HepG2 (cell line): ENCODE data around the gene TEX19. TPM values are rescaled to one million over a fixed set of nuclear protein-coding genes. Genes with fewer than 3 reads are reported as not detected.

ENCODE experiments used
- CSRNP1 ChIP-seq: sonication (generic); formaldehyde crosslinking; IDR thresholded peaks from 2 replicates; pipeline ENCODE4 v1.8.1; 2023; ENCODE audit warnings: mild to moderate bottlenecking, missing genetic modification reagents
- ELF1 ChIP-seq: sonication (generic); formaldehyde crosslinking; IDR thresholded peaks from 2 replicates; pipeline ENCODE4 v1.4.0; 2020; ENCODE audit warnings: missing genetic modification reagents
- ELF4 ChIP-seq: sonication (generic); formaldehyde crosslinking; IDR thresholded peaks from 2 replicates; pipeline ENCODE4 v1.5.0; 2020; ENCODE audit warnings: missing genetic modification reagents, mild to moderate bottlenecking, moderate library complexity, borderline replicate concordance
- GATA4 ChIP-seq: sonication (generic); IDR thresholded peaks from 2 replicates; pipeline ENCODE4 v1.6.1; 2016; ENCODE audit warnings: antibody characterized with exemption, low read depth, borderline replicate concordance
- GZF1 ChIP-seq: sonication (generic); formaldehyde crosslinking; IDR thresholded peaks from 2 replicates; pipeline ENCODE4 v1.5.1; 2020; ENCODE audit warnings: mild to moderate bottlenecking, missing genetic modification reagents
- HMGA1 ChIP-seq: sonication (generic); formaldehyde crosslinking; conservative IDR thresholded peaks from 2 replicates; pipeline ENCODE4 v1.4.0; 2020; ENCODE audit warnings: missing genetic modification reagents
- HNF1A ChIP-seq, 2 experiments: sonication (generic) in 1 of 2; formaldehyde crosslinking in 1 of 2; IDR thresholded peaks; 2 replicates each; pipeline versions ENCODE4 v1.4.0 to v1.6.1; 2016 to 2020; ENCODE audit warnings: borderline replicate concordance in 1 of 2, low read depth in 1 of 2, mild to moderate bottlenecking in 1 of 2, missing genetic modification reagents in 1 of 2
- ISX ChIP-seq: sonication (generic); formaldehyde crosslinking; conservative IDR thresholded peaks from 2 replicates; pipeline ENCODE4 v1.5.0; 2020; ENCODE audit warnings: missing genetic modification reagents
- KLF15 ChIP-seq: sonication (generic); formaldehyde crosslinking; IDR thresholded peaks from 2 replicates; pipeline ENCODE4 v1.8.1; 2023; ENCODE audit warnings: borderline replicate concordance, mild to moderate bottlenecking, inconsistent platforms, missing genetic modification reagents, mixed read lengths
- KMT2B ChIP-seq: IDR thresholded peaks from 2 replicates; pipeline ENCODE4 v1.6.1; 2016; ENCODE audit warnings: missing genetic modification reagents, missing compliant biosample characterization
- RFXAP ChIP-seq: sonication (generic); formaldehyde crosslinking; IDR thresholded peaks from 2 replicates; pipeline ENCODE4 v1.4.0; 2020; ENCODE audit warnings: missing genetic modification reagents, borderline replicate concordance
- TEAD2 ChIP-seq: sonication (generic); formaldehyde crosslinking; IDR thresholded peaks from 2 replicates; pipeline ENCODE4 v1.9.0; 2021; ENCODE audit warnings: missing genetic modification reagents
- TMF1 ChIP-seq: sonication (generic); formaldehyde crosslinking; IDR thresholded peaks from 2 replicates; pipeline ENCODE4 v1.8.1; 2022; ENCODE audit warnings: low read depth, missing genetic modification reagents
- ZMAT3 ChIP-seq: sonication (generic); formaldehyde crosslinking; conservative IDR thresholded peaks from 2 replicates; pipeline ENCODE4 v1.7.0; 2021; ENCODE audit warnings: missing genetic modification reagents
- ZNF235 ChIP-seq: sonication (generic); formaldehyde crosslinking; IDR thresholded peaks from 2 replicates; pipeline ENCODE4 v1.8.1; 2023; ENCODE audit warnings: mild to moderate bottlenecking, missing genetic modification reagents, borderline replicate concordance
- ZNF33B ChIP-seq: sonication (generic); formaldehyde crosslinking; IDR thresholded peaks from 2 replicates; pipeline ENCODE4 v1.5.1; 2020; ENCODE audit warnings: mild to moderate bottlenecking, missing genetic modification reagents
- ZSCAN20 ChIP-seq: sonication (generic); formaldehyde crosslinking; IDR thresholded peaks from 2 replicates; pipeline ENCODE4 v1.4.0; 2020; ENCODE audit warnings: missing genetic modification reagents, mild to moderate bottlenecking, borderline replicate concordance
- polyA plus RNA-seq, 8 experiments: library from polyadenylated mRNA; depleted of rRNA in 3 of 8; stranded (reverse) in 7 of 8; unstranded in 1 of 8; fragments of >200 nt; fragmentation: Illumina TruSeq in 4 of 8; extraction: Trizol in 4 of 8; gene quantifications; 2 replicates each; pipeline versions ENCODE4 v1.2.1 to v1.2.3, GENCODE V29; 2011 to 2016; ENCODE audit warnings: low read depth in 4 of 8, missing spikeins in 1 of 8, mixed read lengths in 1 of 8; ENCODE audit not compliant: insufficient read depth in 1 of 8
- total RNA-seq, 5 experiments: library from RNA; depleted of rRNA; stranded (reverse); fragments of >200 nt; fragmentation: Illumina TruSeq; extraction: Trizol; gene quantifications; 2 replicates each; pipeline ENCODE4 v1.2.3, GENCODE V29; 2016; ENCODE audit warnings: low read depth in 1 of 5
- TF ChIP-seq, protein P1 (sequence below): sonication (generic); formaldehyde crosslinking; conservative IDR thresholded peaks from 2 replicates; pipeline ENCODE4 v1.8.0; 2022; ENCODE audit warnings: mild to moderate bottlenecking, moderate library complexity, missing genetic modification reagents
- TF ChIP-seq, protein P2 (sequence below): sonication (generic); formaldehyde crosslinking; IDR thresholded peaks from 2 replicates; pipeline ENCODE4 v1.8.0; 2022; ENCODE audit warnings: mild to moderate bottlenecking, missing genetic modification reagents; ENCODE audit not compliant: insufficient replicate concordance

TEX19 gene
- total and polyA plus RNA-seq, 2 of the 13 experiments (the other 11 are each of a cell fraction or from before 2014, with no cell fraction given) = 1.3 to 6.0 TPM

DNA sequence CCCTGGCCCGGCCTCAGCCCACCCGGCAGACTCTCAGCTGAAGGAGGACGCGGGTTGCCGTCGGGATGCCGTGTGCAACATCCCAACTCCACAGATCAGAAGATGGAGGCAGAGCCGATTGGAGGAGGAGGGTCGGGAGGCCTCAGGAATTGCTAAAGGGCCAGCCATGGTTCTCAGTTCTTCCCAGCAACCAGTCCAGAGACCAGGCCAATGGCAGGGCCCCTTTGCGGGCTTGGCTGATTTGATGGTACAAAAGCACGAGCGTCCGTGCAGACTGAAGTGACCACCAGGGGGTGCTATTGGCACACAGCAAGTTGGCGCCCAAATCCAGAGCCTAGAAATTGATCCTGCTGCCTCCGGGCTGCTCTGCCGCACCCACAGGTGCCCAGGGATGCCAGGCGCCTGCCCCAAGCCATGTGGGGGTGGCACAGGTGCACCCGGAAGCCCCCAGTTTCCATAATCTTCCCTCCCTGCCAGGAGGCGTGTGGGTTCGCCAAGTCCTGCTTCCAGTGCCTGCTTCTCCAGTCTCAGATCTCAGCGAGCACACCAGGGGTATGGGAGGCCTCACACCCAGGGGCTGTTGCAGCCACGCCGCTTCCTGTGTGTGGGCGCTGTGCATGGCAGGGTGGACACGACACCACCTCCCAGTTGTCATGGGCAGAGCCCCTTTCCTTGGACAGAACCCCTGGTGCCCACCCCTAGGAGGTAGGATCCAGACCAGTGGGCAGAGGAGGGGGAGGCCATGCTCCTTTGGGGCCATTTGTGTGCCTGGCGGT is 7.1 kb upstream of the TEX19 start (continued):
- TF ChIP-seq CSRNP1 (CRISPR knock-in tag) (no peak), GATA4 (no peak), ZSCAN20 (CRISPR knock-in tag) (peak; percentile 20; the same call in 1 of the 2 replicates), RFXAP (CRISPR knock-in tag) (peak; percentile 99), KLF15 (CRISPR knock-in tag) (0 out of 2 replicates have a peak, but pooled peaks have one; percentile 59), ZMAT3 (CRISPR knock-in tag) (0 out of 2 replicates have a peak, but pooled peaks have one; percentile 35), KMT2B (no peak), HMGA1 (CRISPR knock-in tag) (no peak), ELF4 (CRISPR knock-in tag) (no peak), ZNF235 (peak; percentile 15; the same call in 1 of the 2 replicates), HNF1A (IDR thresholded peaks at IDR 0.05; ENCODE audit: low read depth) (no peak), HNF1A (CRISPR knock-in tag; IDR thresholded peaks at IDR 0.05; ENCODE audit: borderline replicate concordance) (no peak), ELF1 (CRISPR knock-in tag) (no peak), ISX (no peak), GZF1 (CRISPR knock-in tag) (no peak), TEAD2 (CRISPR knock-in tag) (no peak), TMF1 (CRISPR knock-in tag) (no peak; the same call in 1 of the 2 replicates), ZNF33B (CRISPR knock-in tag) (no peak; the same call in 1 of the 2 replicates)
- TF ChIP-seq, protein P1, sequence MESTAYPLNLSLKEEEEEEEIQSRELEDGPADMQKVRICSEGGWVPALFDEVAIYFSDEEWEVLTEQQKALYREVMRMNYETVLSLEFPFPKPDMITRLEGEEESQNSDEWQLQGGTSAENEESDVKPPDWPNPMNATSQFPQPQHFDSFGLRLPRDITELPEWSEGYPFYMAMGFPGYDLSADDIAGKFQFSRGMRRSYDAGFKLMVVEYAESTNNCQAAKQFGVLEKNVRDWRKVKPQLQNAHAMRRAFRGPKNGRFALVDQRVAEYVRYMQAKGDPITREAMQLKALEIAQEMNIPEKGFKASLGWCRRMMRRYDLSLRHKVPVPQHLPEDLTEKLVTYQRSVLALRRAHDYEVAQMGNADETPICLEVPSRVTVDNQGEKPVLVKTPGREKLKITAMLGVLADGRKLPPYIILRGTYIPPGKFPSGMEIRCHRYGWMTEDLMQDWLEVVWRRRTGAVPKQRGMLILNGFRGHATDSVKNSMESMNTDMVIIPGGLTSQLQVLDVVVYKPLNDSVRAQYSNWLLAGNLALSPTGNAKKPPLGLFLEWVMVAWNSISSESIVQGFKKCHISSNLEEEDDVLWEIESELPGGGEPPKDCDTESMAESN = no peak; the same call in 1 of the 2 replicates
- TF ChIP-seq, protein P2, sequence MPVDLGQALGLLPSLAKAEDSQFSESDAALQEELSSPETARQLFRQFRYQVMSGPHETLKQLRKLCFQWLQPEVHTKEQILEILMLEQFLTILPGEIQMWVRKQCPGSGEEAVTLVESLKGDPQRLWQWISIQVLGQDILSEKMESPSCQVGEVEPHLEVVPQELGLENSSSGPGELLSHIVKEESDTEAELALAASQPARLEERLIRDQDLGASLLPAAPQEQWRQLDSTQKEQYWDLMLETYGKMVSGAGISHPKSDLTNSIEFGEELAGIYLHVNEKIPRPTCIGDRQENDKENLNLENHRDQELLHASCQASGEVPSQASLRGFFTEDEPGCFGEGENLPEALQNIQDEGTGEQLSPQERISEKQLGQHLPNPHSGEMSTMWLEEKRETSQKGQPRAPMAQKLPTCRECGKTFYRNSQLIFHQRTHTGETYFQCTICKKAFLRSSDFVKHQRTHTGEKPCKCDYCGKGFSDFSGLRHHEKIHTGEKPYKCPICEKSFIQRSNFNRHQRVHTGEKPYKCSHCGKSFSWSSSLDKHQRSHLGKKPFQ (CRISPR knock-in tag) = peak; percentile 34
